MCF 10A (cell line): ENCODE data around the gene ATG5. TPM values are rescaled to one million over a fixed set of nuclear protein-coding genes. Genes with fewer than 3 reads are reported as not detected.

ENCODE experiments used
- BruUV-seq: library from RNA; stranded (reverse); fragments of 400-500 nt; replicated peaks from 2 replicates; lab custom pipeline; 2021; lab: Mats Ljungman, UMichigan
- CTCF ChIA-PET: fragments of 300-600 bp; sonication (Branson Sonifier 250); formaldehyde crosslinking; extraction: SDS; loops from one replicate; lab custom pipeline; 2021; ENCODE audit warnings: antibody characterized with exemption, inconsistent platforms; lab: Yijun Ruan, JAX
- POLR2A ChIA-PET: fragments of 300-600, 350-650 bp; sonication (Branson Sonifier 250); formaldehyde crosslinking; extraction: SDS; loops from one replicate; lab custom pipeline; 2020; ENCODE audit warnings: antibody characterized with exemption, inconsistent platforms; lab: Yijun Ruan, JAX
- DNase-seq: peaks from one replicate; pipeline ENCODE4 v3.0.0-alpha.2; 2018; ENCODE audit not compliant: unreplicated experiment
- H3K27ac Mint-ChIP-seq: one replicate; pipeline ENCODE4 v1.8.0; 2022; ENCODE audit warnings: mild to moderate bottlenecking, low read depth, mixed read lengths; ENCODE audit not compliant: unreplicated experiment
- H3K27me3 Mint-ChIP-seq: one replicate; pipeline ENCODE4 v1.8.0; 2022; ENCODE audit warnings: mixed read lengths; ENCODE audit not compliant: insufficient read depth, unreplicated experiment
- H3K36me3 Mint-ChIP-seq: one replicate; pipeline ENCODE4 v1.8.0; 2022; ENCODE audit warnings: mild to moderate bottlenecking, moderate library complexity, mixed read lengths; ENCODE audit not compliant: insufficient read depth, unreplicated experiment
- H3K4me1 Mint-ChIP-seq: one replicate; pipeline ENCODE4 v1.8.0; 2022; ENCODE audit warnings: mixed read lengths; ENCODE audit not compliant: insufficient read depth, unreplicated experiment
- H3K4me3 Mint-ChIP-seq: one replicate; pipeline ENCODE4 v1.8.0; 2022; ENCODE audit warnings: mild to moderate bottlenecking, moderate library complexity, mixed read lengths; ENCODE audit not compliant: unreplicated experiment
- H3K9me3 Mint-ChIP-seq: one replicate; pipeline ENCODE4 v1.8.0; 2022; ENCODE audit warnings: mixed read lengths; ENCODE audit not compliant: unreplicated experiment
- intact Hi-C: fragments of 100-400 bp; cut with micrococcal nuclease; formaldehyde crosslinking; loops from 2 replicates; pipeline ENCODE4 v1.14.1; 2022
- total RNA-seq: library from RNA; stranded (reverse); gene quantifications from 2 replicates; pipeline ENCODE4 v1.2.3, GENCODE V29; 2022
- TF ChIP-seq, protein P1 (sequence below): fragments of 200-600 bp; IDR thresholded peaks from one replicate; pipeline ENCODE4 v1.8.0; 2022; ENCODE audit warnings: antibody characterized with exemption, mild to moderate bottlenecking; ENCODE audit not compliant: unreplicated experiment

Gene ATG5
- total RNA-seq, 1 experiment from 2014 or later, result 33.3 TPM

GRCh38 chr6:106161311-106161874 is 164.2 kb downstream of the ATG5 start:
- BruUV-seq, result no TSS peak
- Mint-ChIP-seq H3K4me1 (peaks cover 17% of the 10 kb centered on the region), H3K27ac (no peak overlapping the region), H3K4me3 (no peak overlapping the region), H3K36me3 (no peaks in the 10 kb centered on the region), H3K27me3 (no peaks in the 10 kb centered on the region), H3K9me3 (peaks cover 7% of the 10 kb centered on the region)
- CTCF ChIA-PET, result no interaction called here
- no peak for DNase-seq
- POLR2A ChIA-PET, result interaction anchor here (1.8 kb wide), 1 partner anchor 32 kb away, joined by 3 read pairs; no protein-coding TSS in a partner anchor
- intact Hi-C loops, result no loop called here
- TF ChIP-seq, protein P1, sequence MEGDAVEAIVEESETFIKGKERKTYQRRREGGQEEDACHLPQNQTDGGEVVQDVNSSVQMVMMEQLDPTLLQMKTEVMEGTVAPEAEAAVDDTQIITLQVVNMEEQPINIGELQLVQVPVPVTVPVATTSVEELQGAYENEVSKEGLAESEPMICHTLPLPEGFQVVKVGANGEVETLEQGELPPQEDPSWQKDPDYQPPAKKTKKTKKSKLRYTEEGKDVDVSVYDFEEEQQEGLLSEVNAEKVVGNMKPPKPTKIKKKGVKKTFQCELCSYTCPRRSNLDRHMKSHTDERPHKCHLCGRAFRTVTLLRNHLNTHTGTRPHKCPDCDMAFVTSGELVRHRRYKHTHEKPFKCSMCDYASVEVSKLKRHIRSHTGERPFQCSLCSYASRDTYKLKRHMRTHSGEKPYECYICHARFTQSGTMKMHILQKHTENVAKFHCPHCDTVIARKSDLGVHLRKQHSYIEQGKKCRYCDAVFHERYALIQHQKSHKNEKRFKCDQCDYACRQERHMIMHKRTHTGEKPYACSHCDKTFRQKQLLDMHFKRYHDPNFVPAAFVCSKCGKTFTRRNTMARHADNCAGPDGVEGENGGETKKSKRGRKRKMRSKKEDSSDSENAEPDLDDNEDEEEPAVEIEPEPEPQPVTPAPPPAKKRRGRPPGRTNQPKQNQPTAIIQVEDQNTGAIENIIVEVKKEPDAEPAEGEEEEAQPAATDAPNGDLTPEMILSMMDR, result no peak

DNA sequence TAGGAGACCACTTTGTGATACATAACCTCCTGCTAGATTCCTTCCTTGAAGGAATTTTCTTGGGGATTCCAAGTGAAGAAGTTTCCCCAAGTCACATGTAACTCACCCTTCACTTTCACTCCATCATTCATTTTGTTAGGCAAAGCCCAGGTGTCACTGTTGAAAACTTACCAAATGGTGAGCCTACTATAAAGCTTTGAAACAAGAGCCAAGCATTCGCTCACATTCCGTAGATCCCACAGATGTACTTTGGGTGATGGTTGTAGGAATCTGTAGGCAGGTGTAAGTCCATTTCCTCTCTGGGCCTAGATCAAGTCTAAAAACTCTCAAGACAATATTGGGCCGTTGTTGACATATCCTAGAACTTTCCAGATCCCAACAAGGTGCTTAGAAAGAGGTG is 165.4 kb downstream of the ATG5 start:
- no peaks in the 10 kb centered on the region for H3K36me3 Mint-ChIP-seq
- intact Hi-C loops, result no loop called here
- peaks cover 12% of the 10 kb centered on the region for H3K4me1 Mint-ChIP-seq
- no peak overlapping the region for H3K4me3 Mint-ChIP-seq
- H3K27ac Mint-ChIP-seq, result no peak overlapping the region
- H3K9me3 Mint-ChIP-seq, result no peaks in the 10 kb centered on the region
- no TSS peak for BruUV-seq
- no peak for DNase-seq
- POLR2A ChIA-PET, result interaction anchor here (0.5 to 1.8 kb wide), 2 partner anchors 31 to 32 kb away, joined by 3 read pairs; no protein-coding TSS in a partner anchor
- CTCF ChIA-PET, result no interaction called here
- no peaks in the 10 kb centered on the region for H3K27me3 Mint-ChIP-seq
- TF ChIP-seq, protein P1, result no peak

DNA sequence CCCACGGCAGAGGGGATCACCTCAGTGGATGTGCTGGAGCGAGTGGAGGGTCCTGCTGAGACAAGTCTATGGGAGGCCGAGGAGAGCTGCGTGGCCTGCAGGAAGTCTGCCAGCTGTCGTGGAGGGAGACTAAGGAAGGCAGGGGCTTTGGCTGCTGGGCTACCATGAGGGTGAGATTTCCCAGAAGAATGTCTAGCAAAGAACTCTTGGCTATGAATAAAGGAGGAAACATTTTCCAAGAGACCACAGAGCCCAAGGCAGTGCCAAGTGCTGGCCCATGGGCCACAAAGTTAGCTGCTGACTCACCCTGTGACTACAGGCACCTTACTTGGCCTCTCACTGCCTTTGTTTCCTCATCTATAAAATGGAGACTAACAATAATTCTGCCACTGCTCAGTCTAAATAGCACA is 166.0 kb downstream of the ATG5 start:
- TF ChIP-seq, protein P1, result no peak
- Mint-ChIP-seq H3K36me3 (no peaks in the 10 kb centered on the region), H3K9me3 (no peaks in the 10 kb centered on the region), H3K27me3 (no peaks in the 10 kb centered on the region), H3K27ac (peak overlapping the region; percentile 33), H3K4me3 (no peak overlapping the region), H3K4me1 (peaks cover 12% of the 10 kb centered on the region)
- intact Hi-C loops, result no loop called here
- BruUV-seq, result no TSS peak
- ChIA-PET POLR2A (interaction anchor here (0.5 kb wide), 1 partner anchor 31 kb away, joined by 3 read pairs; no protein-coding TSS in a partner anchor), CTCF (interaction anchor here (1.3 kb wide), 1 partner anchor 10 kb away, joined by 3 read pairs; no protein-coding TSS in a partner anchor)
- DNase-seq, result peak; percentile 79

DNA sequence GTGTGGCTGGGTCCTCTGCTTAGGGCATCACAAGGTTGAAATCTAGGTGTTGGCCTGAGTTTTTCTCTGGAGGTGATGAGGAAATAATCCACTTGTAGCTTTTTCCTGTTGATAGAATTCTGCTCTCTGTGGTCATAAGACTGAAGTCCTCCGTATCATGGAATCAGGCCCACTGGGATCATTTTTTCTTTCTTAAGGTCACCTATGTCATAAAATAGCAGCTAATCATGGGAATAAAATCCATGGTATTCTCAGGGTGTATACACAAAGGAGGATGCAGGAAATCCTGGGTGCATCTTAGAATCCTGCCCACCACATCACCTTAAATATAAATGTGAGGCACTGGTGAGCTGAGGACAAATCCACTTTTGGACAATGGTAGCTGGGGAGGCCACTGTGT is 166.7 kb downstream of the ATG5 start:
- intact Hi-C loops, result no loop called here
- TF ChIP-seq, protein P1, result no peak
- POLR2A ChIA-PET, result no interaction called here
- Mint-ChIP-seq H3K27me3 (no peaks in the 10 kb centered on the region), H3K4me1 (peaks cover 12% of the 10 kb centered on the region), H3K36me3 (no peaks in the 10 kb centered on the region), H3K4me3 (no peak overlapping the region), H3K27ac (peak overlapping the region; percentile 33), H3K9me3 (no peaks in the 10 kb centered on the region)
- BruUV-seq, result no TSS peak
- CTCF ChIA-PET, result interaction anchor here (0.8 to 1.3 kb wide), 2 partner anchors 10 to 326 kb away, joined by 3 read pairs; no protein-coding TSS in a partner anchor
- no peak for DNase-seq
